HFF-Myc (cell line): ENCODE data around the gene GRAP2.

Source experiments
- DNase-seq: peaks from one replicate; pipeline ENCODE4 v3.0.0-alpha.2; 2011; ENCODE audit warnings: low read depth; ENCODE audit errors: extremely low read depth
- H3K4me3 ChIP-seq: replicated peaks from 2 replicates; pipeline ENCODE4 v1.5.1; 2011; ENCODE audit warnings: low read depth, mild to moderate bottlenecking, control low read depth, low read length
- CTCF ChIP-seq: IDR thresholded peaks from 2 replicates; pipeline ENCODE4 v1.5.1; 2012; ENCODE audit warnings: mild to moderate bottlenecking, low read depth, low read length, control low read depth; ENCODE audit errors: missing control alignments

GRAP2 gene

DNA sequence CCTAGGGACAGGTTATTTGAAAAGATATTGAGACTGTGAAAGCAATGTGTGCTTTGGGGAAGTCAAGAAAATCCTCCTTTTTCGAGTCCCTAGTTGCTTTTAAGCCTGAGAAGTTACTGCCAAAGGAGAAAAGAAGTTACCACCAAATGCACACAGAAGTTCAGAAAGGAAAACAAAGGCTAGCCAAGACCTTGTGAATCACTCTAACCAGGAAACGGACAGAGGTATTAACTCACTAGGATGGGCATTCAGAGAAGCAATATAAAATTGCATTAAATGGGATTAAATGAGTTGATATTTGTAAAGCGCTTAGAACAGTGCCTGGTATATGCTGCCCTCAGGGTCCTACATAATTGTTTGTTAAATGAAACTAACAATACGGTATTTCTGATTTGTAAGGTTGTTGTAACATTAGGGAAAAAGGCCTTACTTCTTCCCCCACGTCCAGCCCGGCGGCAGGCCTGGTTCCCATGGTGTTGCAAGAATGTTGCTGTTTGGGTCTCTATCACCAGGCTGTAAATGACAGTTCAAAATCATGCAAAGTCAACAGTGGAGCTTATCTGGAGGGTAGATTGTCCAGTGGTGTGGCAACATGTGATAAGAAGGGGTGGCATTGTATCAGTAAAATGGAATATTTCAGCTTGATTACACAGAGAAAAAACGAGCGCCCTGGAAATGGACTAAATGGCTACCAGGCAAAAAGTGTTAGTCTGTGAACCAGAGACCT is 66.4 kb downstream of the GRAP2 start:
- H3K4me3 ChIP-seq: no peak overlapping the region
- DNase-seq: no peak
- TF ChIP-seq CTCF: no peak

DNA sequence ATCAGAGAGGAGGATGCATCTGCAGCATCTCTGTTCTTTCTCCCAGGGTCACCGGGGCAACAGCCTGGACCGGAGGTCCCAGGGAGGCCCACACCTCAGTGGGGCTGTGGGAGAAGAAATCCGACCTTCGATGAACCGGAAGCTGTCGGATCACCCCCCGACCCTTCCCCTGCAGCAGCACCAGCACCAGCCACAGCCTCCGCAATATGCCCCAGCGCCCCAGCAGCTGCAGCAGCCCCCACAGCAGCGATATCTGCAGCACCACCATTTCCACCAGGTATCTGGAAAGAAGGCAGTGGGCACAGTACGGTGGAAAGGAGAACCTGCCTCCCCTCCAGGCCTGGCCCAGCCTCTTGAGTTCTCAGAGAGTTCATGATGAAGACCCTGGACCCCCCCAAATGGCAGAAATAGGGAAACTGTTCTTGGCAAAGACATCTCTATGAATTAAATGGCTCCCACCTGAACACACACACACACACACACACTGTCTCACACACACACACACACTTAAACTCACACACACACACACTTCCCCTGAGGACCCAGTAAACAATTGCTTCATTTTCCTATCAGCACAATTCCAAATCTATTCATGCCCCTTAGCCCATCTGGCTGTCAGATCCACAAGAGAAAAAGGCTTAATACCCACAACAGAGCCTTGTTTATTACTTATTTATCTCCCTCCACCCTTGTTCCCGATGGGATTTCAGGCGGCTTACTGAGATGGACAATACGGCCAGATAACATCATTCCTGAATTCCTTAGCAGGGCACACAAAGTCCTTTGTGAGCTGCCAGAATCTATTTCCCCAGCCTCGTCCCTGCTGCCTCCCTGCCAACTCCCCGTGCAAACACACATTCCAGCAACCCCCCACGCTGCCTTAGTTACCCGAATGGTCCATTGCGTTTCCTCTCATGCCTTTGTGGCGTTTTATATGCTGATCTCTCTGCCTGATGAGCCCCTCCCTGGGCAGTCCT is 67.4 kb downstream of the GRAP2 start:
- DNase-seq: no peak
- no peak for TF ChIP-seq CTCF
- no peak overlapping the region for H3K4me3 ChIP-seq

- no peak for DNase-seq
- no peak for TF ChIP-seq CTCF
- H3K4me3 ChIP-seq: no peak overlapping the region
Observed at GRCh38 chr22:39970742-39971141, 69.9 kb downstream of the GRAP2 start.

DNA sequence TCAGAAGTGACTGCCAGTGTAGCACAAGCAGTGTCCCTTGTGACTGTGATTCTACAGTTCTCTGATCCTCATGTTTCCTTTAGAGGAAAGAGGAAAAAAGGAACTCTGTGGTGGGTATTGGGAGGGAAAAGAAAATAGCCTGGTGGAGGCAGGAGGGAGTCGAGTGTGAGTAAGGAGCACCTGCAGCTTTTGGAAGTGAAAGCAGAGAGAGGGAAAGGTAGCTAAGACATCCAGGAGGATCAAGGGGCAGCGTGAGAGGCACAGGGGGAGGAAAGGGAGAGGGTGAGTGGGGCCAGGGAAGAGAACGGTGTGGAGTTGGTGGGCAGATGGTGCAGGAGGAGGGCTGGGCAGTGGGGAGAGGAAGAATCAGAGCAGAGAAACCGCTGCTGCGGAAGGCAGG is 71.8 kb downstream of the GRAP2 start:
- no peak overlapping the region for H3K4me3 ChIP-seq
- no peak for DNase-seq
- TF ChIP-seq CTCF: no peak

GRCh38 chr22:39973656-39974055 is 72.8 kb downstream of the GRAP2 start:
- TF ChIP-seq CTCF: no peak
- DNase-seq: no peak
- H3K4me3 ChIP-seq: no peak overlapping the region

DNA sequence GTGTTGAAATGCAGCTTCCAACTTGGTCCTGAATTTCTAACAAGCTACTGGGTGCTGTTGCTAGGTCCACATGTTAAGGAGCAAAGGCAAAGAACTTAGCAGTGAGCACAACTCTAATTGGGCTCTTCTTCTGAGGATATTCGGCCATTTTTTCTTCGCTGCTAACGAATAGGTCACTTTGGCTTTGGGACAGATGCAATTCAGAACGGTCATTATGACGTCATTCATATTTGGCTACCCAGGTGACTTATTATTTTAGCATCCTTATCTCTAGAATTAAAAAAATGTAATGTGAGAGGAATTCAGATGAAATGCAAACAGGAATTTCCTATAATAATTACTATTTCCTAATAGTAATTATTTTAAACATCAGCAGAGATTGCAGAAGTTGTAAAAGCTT is 73.2 kb downstream of the GRAP2 start:
- TF ChIP-seq CTCF: no peak
- DNase-seq: no peak
- no peak overlapping the region for H3K4me3 ChIP-seq
